Ascending aorta (tissue), 2 donors: ENCODE results near the gene MAGI1. TPM values are rescaled to one million over a fixed set of nuclear protein-coding genes. Genes with fewer than 3 reads are reported as not detected.

ENCODE experiments used
- DNase-seq, 2 donors: peaks; one replicate each; pipeline ENCODE4 v3.0.0-alpha.2; 2019; ENCODE audit warnings: low spot score in 2 of 2
- H3K27ac ChIP-seq, 2 donors: fragments of 200-600 bp; sonication (generic); one replicate each; pipeline ENCODE4 v1.5.1; 2016 to 2017; ENCODE audit warnings: mild to moderate bottlenecking in 1 of 2
- H3K27me3 ChIP-seq: fragments of 200-600 bp; sonication (generic); one replicate; pipeline ENCODE4 v1.5.1; 2017
- H3K36me3 ChIP-seq, 2 donors: fragments of 200-600 bp; sonication (generic); one replicate each; pipeline ENCODE4 v1.5.1; 2016
- H3K4me1 ChIP-seq, 2 donors: fragments of 200-600 bp; sonication (generic); one replicate each; pipeline ENCODE4 v1.5.1; 2016 to 2017; ENCODE audit warnings: mild to moderate bottlenecking in 1 of 2
- H3K4me3 ChIP-seq, 2 donors: fragments of 200-600 bp; sonication (generic); one replicate each; pipeline ENCODE4 v1.5.1; 2016 to 2017; ENCODE audit warnings: mild to moderate bottlenecking in 1 of 2
- H3K9me3 ChIP-seq, 2 donors: fragments of 200-600 bp; sonication (generic); one replicate each; pipeline ENCODE4 v1.5.1; 2016
- intact Hi-C: fragments of 100-400 bp; cut with DNase I; formaldehyde crosslinking; loops from one replicate; pipeline ENCODE4 v1.15.1; 2023
- total RNA-seq: library from RNA; depleted of rRNA; stranded (reverse); fragments of >200 nt; gene quantifications from one replicate; pipeline ENCODE4 v1.1.0, GENCODE V29; 2016
- TF ChIP-seq, protein P1 (sequence below), 3 experiments: fragments of 200-600 bp in 2 of 3; fragments of 450-650 bp in 1 of 3; sonication (generic) in 2 of 3; IDR thresholded peaks; one replicate each; pipeline ENCODE4 v1.5.1; 2016 to 2019; ENCODE audit warnings: antibody characterized with exemption in 3 of 3, mild to moderate bottlenecking in 1 of 3, moderate library complexity in 1 of 3

MAGI1 gene
- total RNA-seq, 1 donor from 2014 or later: 28.4 TPM

- Histone ChIP-seq H3K4me1 (no peaks in the 10 kb centered on the region), H3K4me3 (no peak overlapping the region), H3K36me3 (no peaks in the 10 kb centered on the region), H3K27me3 (no peaks in the 10 kb centered on the region), H3K27ac (no peak overlapping the region), H3K9me3 (peaks cover 0 to 8% of the 10 kb centered on the region in 2 donors)
- intact Hi-C loops: loop anchor here (2.0 kb wide), 1 partner anchor 130 kb away; no protein-coding TSS in a partner anchor
- DNase-seq: no peak
- TF ChIP-seq, protein P1, sequence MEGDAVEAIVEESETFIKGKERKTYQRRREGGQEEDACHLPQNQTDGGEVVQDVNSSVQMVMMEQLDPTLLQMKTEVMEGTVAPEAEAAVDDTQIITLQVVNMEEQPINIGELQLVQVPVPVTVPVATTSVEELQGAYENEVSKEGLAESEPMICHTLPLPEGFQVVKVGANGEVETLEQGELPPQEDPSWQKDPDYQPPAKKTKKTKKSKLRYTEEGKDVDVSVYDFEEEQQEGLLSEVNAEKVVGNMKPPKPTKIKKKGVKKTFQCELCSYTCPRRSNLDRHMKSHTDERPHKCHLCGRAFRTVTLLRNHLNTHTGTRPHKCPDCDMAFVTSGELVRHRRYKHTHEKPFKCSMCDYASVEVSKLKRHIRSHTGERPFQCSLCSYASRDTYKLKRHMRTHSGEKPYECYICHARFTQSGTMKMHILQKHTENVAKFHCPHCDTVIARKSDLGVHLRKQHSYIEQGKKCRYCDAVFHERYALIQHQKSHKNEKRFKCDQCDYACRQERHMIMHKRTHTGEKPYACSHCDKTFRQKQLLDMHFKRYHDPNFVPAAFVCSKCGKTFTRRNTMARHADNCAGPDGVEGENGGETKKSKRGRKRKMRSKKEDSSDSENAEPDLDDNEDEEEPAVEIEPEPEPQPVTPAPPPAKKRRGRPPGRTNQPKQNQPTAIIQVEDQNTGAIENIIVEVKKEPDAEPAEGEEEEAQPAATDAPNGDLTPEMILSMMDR (IDR thresholded peaks at IDR 0.05): peak in 1 of 3 experiments; percentile 23
Observed at GRCh38 chr3:65914740-65915367, 123.9 kb downstream of the MAGI1 start.

GRCh38 chr3:65914032-65914739 is 124.5 kb downstream of the MAGI1 start:
- intact Hi-C loops: loop anchor here (2.0 kb wide), 1 partner anchor 129 kb away; no protein-coding TSS in a partner anchor
- Histone ChIP-seq H3K4me3 (no peak overlapping the region), H3K27me3 (no peaks in the 10 kb centered on the region), H3K36me3 (no peaks in the 10 kb centered on the region), H3K27ac (no peak overlapping the region), H3K9me3 (peaks cover 0 to 8% of the 10 kb centered on the region in 2 donors), H3K4me1 (no peaks in the 10 kb centered on the region)
- DNase-seq: no peak
- TF ChIP-seq, protein P1 (IDR thresholded peaks at IDR 0.05): peak in 1 of 3 experiments; percentile 23

GRCh38 chr3:65912647-65913046 is 126.1 kb downstream of the MAGI1 start:
- Histone ChIP-seq H3K27ac (no peak overlapping the region), H3K4me3 (no peak overlapping the region), H3K9me3 (peaks cover 0 to 7% of the 10 kb centered on the region in 2 donors), H3K4me1 (no peaks in the 10 kb centered on the region), H3K27me3 (no peaks in the 10 kb centered on the region), H3K36me3 (no peaks in the 10 kb centered on the region)
- intact Hi-C loops: no loop called here
- DNase-seq: no peak
- TF ChIP-seq, protein P1 (IDR thresholded peaks at IDR 0.05): no peak

DNA sequence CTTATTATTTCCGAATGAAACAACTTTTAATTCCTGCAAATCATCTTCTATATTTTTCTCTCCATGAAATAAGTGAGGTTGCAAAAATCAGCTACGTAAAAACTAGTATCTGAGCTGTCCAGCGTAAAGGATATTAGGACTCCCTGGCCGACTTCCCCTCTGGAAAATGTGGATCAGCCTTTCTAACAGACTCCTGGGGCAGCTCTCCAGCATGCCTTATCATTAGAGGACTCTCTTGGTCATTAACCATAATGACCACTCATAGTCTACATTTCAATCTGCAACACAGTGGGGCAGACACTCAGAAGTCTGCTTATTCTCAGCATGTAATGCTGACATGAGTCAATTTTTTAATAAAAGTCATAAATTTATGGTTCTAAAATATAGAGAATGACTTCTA is 130.1 kb downstream of the MAGI1 start:
- no peak overlapping the region for H3K27ac ChIP-seq
- no peaks in the 10 kb centered on the region for H3K9me3 ChIP-seq
- intact Hi-C loops: loop anchor here (10.0 kb wide), 1 partner anchor 226 kb away; no protein-coding TSS in a partner anchor
- DNase-seq: no peak
- no peaks in the 10 kb centered on the region for H3K27me3 ChIP-seq
- no peak overlapping the region for H3K4me3 ChIP-seq
- TF ChIP-seq, protein P1 (IDR thresholded peaks at IDR 0.05): no peak
- H3K36me3 ChIP-seq: no peaks in the 10 kb centered on the region
- H3K4me1 ChIP-seq: no peaks in the 10 kb centered on the region

DNA sequence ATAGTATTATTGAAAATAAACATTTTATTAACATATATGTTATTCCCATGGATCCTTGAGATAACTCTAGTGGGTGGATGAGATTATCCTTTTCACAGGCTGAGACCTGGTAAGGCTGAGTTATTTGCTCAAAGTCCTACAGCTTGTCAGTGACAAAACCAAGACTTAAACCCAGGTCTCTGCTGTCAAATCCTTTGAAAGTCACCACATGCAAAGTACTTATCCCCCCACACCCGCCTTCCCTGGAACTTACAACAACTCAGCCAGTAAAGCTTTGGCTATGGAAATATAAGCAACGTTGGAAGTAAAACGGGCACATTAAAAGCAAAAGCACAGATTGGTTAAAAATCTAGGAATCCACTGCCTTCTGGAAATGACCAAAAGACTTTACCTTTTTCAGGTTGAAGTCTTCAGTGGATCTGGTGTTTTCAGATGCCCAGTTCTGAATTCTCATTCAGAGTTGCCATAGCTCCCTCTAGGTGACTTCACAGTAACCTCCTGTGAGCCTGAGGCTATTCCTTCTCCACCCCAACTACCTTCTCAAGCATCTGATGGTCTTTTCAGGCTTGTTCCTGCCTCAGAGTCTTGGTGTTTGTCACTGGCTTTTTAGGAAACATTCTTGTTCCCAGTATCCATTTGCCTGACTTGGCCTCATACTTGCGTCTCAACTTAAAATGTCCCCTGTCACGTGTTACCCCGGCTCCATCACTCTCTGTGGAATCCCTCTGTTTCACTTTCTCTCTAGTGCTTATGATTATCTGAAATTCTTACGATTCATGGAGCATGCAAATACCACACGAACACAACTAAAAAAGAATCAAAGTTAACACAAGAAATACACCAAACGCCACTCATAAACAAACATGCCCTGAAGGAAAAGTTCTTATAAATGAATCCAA is 131.2 kb downstream of the MAGI1 start:
- Histone ChIP-seq H3K36me3 (no peaks in the 10 kb centered on the region), H3K9me3 (no peaks in the 10 kb centered on the region), H3K27me3 (no peaks in the 10 kb centered on the region), H3K27ac (no peak overlapping the region), H3K4me3 (no peak overlapping the region), H3K4me1 (no peaks in the 10 kb centered on the region)
- TF ChIP-seq, protein P1 (IDR thresholded peaks at IDR 0.05): no peak
- intact Hi-C loops: loop anchor here (10.0 kb wide), 1 partner anchor 227 kb away; no protein-coding TSS in a partner anchor
- no peak for DNase-seq
